ENCODE measurements around the gene NPDC1.

Gene NPDC1

DNA sequence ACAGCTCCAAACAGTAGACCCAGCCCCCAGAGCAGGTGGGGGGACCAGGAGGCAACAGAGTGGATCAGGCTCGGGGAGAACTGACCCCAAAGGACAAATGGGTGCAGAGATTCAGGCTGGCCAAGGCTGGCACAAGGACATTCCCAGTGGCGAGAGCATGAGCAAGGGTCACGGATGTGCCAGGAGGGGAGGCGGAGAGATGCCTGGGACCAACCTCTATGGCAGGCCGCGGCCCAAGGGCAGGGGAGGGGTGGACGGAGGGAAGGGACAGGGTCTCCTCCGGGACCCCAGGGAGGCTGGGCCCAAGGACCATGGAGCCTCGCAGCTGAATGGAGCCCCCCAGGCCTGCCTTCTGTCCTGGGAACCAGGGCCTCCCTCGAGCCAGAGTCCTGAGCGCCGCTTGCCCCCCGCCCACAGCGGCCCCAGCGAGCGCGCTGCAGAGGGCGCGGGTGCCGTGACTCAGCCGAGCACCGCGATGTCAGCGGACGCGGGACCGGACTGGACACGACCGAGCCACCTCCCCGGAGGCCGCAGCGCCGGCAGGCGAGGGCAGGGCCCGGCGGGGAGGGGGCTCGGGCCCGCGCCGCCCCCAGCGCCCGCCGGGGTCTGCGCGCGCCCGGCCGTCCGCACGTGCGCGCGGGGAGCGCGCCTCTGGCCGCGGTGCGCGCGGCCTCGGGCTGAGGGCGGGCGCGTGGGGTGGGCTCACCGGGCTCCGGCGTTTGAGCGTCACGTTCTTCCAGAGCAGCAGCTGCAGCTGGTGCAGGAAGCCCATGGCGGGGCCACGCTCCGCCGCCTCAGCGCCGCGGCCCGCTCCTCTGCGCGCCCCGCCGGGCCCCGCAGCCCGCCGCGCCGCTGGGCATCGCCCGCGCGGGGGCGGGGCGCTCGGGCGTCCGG lies 18.4 kb downstream of the NPDC1 start, which contains the start of gene ABCA2:
Gene ABCA2, minus strand, starts transcription at position 869 of the 894 bp plus-strand sequence. Its CDS starts 97 bp downstream, at position 772.
- Histone ChIP-seq H3K9me3 (ENCODE audit: low read length) (no peaks in the 10 kb centered on the region), H3K9ac (ENCODE audit: low read length) (peak within 1 kb of the TSS; percentile 59)

DNA sequence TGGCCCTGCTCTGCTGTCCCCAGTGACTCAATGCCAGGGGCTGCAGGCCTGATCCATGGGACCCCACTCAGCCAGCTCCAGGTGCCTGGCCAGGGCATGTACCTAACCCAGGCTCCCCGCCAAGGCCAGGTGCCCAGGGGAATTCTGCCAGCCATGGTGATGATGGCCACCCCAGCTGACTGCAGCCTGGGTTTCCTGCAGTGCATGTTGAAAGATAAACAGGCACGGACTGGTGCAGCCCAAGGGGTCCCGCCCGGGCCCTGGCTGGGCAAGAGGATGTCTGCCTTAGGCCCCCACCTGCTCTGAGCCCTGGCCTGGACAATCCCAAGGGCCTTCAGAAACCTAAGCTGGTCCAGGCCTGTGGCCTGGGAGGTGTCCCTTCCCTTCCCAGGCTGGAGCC lies 19.1 kb downstream of the NPDC1 start:
- no peak overlapping the region for H2AFZ ChIP-seq (ENCODE audit: low read length)
- TF ChIP-seq, protein P1, sequence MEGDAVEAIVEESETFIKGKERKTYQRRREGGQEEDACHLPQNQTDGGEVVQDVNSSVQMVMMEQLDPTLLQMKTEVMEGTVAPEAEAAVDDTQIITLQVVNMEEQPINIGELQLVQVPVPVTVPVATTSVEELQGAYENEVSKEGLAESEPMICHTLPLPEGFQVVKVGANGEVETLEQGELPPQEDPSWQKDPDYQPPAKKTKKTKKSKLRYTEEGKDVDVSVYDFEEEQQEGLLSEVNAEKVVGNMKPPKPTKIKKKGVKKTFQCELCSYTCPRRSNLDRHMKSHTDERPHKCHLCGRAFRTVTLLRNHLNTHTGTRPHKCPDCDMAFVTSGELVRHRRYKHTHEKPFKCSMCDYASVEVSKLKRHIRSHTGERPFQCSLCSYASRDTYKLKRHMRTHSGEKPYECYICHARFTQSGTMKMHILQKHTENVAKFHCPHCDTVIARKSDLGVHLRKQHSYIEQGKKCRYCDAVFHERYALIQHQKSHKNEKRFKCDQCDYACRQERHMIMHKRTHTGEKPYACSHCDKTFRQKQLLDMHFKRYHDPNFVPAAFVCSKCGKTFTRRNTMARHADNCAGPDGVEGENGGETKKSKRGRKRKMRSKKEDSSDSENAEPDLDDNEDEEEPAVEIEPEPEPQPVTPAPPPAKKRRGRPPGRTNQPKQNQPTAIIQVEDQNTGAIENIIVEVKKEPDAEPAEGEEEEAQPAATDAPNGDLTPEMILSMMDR (IDR thresholded peaks at IDR 0.05; ENCODE audit: low read length), result no peak
- no peak for TF ChIP-seq EZH2 (IDR thresholded peaks at IDR 0.05; ENCODE audit: borderline replicate concordance, low read length)
- no peak overlapping the region for H3K4me2 ChIP-seq (ENCODE audit: low read length)
- no peak overlapping the region for H3K9ac ChIP-seq (ENCODE audit: low read length)
- H3K27ac ChIP-seq (ENCODE audit: low read depth, low read length, poor library complexity, severe bottlenecking), result no peak overlapping the region
- H3K9me2 ChIP-seq (ENCODE audit: low read depth, low read length), result no peaks in the 10 kb centered on the region
- H3K36me3 ChIP-seq (ENCODE audit: insufficient read depth, low read length), result no peaks in the 10 kb centered on the region
- H3K27me3 ChIP-seq (ENCODE audit: insufficient read depth, low read length), result peaks cover 17% of the 10 kb centered on the region
- H3F3A ChIP-seq (ENCODE audit: insufficient read depth, low read length), result no peaks in the 10 kb centered on the region
- no peaks in the 10 kb centered on the region for H4K20me1 ChIP-seq (ENCODE audit: insufficient read depth, low read length)
- H3K4me3 ChIP-seq (ENCODE audit: low read depth, low read length, poor library complexity, severe bottlenecking), result no peak overlapping the region
- peaks cover 20% of the 10 kb centered on the region for H3K4me1 ChIP-seq (ENCODE audit: insufficient read depth, low read length, severe bottlenecking)
- no peaks in the 10 kb centered on the region for H3K79me2 ChIP-seq (ENCODE audit: insufficient read depth, low read length)
- no peaks in the 10 kb centered on the region for H3K9me3 ChIP-seq (ENCODE audit: low read length)

More for the DNA sequence above, 18.4 kb downstream of the NPDC1 start, which contains the start of gene ABCA2:
- Histone ChIP-seq H2AFZ (ENCODE audit: low read length) (no peak within 1 kb of the TSS), H3K4me3 (ENCODE audit: low read depth, low read length, poor library complexity, severe bottlenecking) (peak within 1 kb of the TSS; percentile 63), H3K79me2 (ENCODE audit: insufficient read depth, low read length) (no peaks in the 10 kb centered on the region), H3K4me2 (ENCODE audit: low read length) (peak within 1 kb of the TSS; percentile 99), H4K20me1 (ENCODE audit: insufficient read depth, low read length) (no peaks in the 10 kb centered on the region), H3K4me1 (ENCODE audit: insufficient read depth, low read length, severe bottlenecking) (peaks cover 20% of the 10 kb centered on the region), H3K27me3 (ENCODE audit: insufficient read depth, low read length) (peaks cover 17% of the 10 kb centered on the region), H3K36me3 (ENCODE audit: insufficient read depth, low read length) (no peaks in the 10 kb centered on the region), H3K27ac (ENCODE audit: low read depth, low read length, poor library complexity, severe bottlenecking) (no peak within 1 kb of the TSS), H3K9me2 (ENCODE audit: low read depth, low read length) (no peaks in the 10 kb centered on the region), H3F3A (ENCODE audit: insufficient read depth, low read length) (no peaks in the 10 kb centered on the region)
- TF ChIP-seq, protein P1 (IDR thresholded peaks at IDR 0.05; ENCODE audit: low read length), result no peak
- TF ChIP-seq EZH2 (IDR thresholded peaks at IDR 0.05; ENCODE audit: borderline replicate concordance, low read length), result no peak

DNA sequence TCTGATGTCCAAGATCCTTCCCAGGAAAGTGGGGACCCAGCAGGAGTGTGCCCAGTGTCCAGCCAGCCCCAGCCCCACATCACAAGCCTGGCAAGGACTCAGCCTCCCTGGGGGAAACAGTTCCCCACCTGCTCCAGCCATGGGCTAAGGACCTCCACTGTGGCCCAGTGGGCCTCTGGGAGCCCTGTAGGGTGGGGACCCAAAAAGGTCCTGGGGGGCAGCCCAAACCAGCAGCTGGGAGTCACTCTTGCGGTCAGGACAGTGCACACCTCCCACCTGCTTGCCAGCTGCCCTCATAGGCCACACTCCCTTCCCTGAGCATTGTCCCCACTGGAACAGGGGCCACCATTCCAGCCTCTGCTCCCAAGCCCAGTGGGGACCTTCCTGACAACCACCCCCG lies 19.6 kb downstream of the NPDC1 start:
- H3K9me3 ChIP-seq (ENCODE audit: low read length), result no peaks in the 10 kb centered on the region
- H3K27ac ChIP-seq (ENCODE audit: low read depth, low read length, poor library complexity, severe bottlenecking), result no peak overlapping the region
- H3K36me3 ChIP-seq (ENCODE audit: insufficient read depth, low read length), result no peaks in the 10 kb centered on the region
- no peaks in the 10 kb centered on the region for H3K79me2 ChIP-seq (ENCODE audit: insufficient read depth, low read length)
- peaks cover 20% of the 10 kb centered on the region for H3K4me1 ChIP-seq (ENCODE audit: insufficient read depth, low read length, severe bottlenecking)
- no peak for TF ChIP-seq EZH2 (IDR thresholded peaks at IDR 0.05; ENCODE audit: borderline replicate concordance, low read length)
- TF ChIP-seq, protein P1 (IDR thresholded peaks at IDR 0.05; ENCODE audit: low read length), result no peak
- no peaks in the 10 kb centered on the region for H4K20me1 ChIP-seq (ENCODE audit: insufficient read depth, low read length)
- no peak overlapping the region for H3K9ac ChIP-seq (ENCODE audit: low read length)
- no peak overlapping the region for H2AFZ ChIP-seq (ENCODE audit: low read length)
- no peak overlapping the region for H3K4me2 ChIP-seq (ENCODE audit: low read length)
- no peak overlapping the region for H3K4me3 ChIP-seq (ENCODE audit: low read depth, low read length, poor library complexity, severe bottlenecking)
- no peaks in the 10 kb centered on the region for H3F3A ChIP-seq (ENCODE audit: insufficient read depth, low read length)
- H3K9me2 ChIP-seq (ENCODE audit: low read depth, low read length), result no peaks in the 10 kb centered on the region
- peaks cover 17% of the 10 kb centered on the region for H3K27me3 ChIP-seq (ENCODE audit: insufficient read depth, low read length)

Measured in OCI-LY1 (cell line).